Fibroblast of villous mesenchyme (primary cell): ENCODE data around the gene IGIP. TPM values are rescaled to one million over a fixed set of nuclear protein-coding genes. Genes with fewer than 3 reads are reported as not detected.
A peak's percentile ranks its signal among the peaks of the same experiment; 100 is the strongest.

Experiments
- DNase-seq: peaks from one replicate; pipeline ENCODE4 v3.0.0-alpha.2; 2010; ENCODE audit warnings: low read depth
- H3K4me3 ChIP-seq: 2 replicates; pipeline ENCODE4 v1.5.1; 2011; ENCODE audit warnings: low read depth, mild to moderate bottlenecking, low read length
- CTCF ChIP-seq: IDR thresholded peaks from 2 replicates; pipeline ENCODE4 v1.5.1; 2012; ENCODE audit warnings: low read depth, mild to moderate bottlenecking, low read length; ENCODE audit not compliant: insufficient read depth
- total RNA-seq: library from RNA; depleted of rRNA; stranded (reverse); fragments of >200 nt; gene quantifications from 2 replicates; pipeline ENCODE4 v1.2.3, GENCODE V29; 2012

The IGIP gene
- total RNA-seq, 1 donor = 7.8 TPM

GRCh38 chr5:140090251-140090650 is 35.5 kb upstream of the IGIP start:
- no peak for TF ChIP-seq CTCF
- no peak overlapping the region for H3K4me3 ChIP-seq
- DNase-seq = no peak

DNA sequence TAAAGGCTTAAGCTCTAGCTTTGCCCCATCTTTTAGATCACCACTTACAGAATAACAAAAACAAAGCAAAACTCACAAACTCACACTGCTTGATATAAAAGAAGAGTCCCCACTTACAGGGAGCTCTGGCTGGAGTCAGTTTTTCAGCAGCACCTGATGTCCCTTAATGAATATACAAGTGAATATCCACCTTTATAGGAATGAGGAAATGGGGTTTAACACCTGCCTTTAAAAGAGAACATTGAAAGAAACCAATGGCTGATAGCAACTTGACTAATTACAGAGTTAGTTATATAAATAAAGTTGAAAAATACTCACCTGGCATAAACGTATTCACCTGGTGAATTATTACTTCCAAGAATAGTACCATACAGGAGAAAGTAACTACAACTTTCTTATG is 32.6 kb upstream of the IGIP start:
- DNase-seq = no peak
- no peak overlapping the region for H3K4me3 ChIP-seq
- no peak for TF ChIP-seq CTCF

DNA sequence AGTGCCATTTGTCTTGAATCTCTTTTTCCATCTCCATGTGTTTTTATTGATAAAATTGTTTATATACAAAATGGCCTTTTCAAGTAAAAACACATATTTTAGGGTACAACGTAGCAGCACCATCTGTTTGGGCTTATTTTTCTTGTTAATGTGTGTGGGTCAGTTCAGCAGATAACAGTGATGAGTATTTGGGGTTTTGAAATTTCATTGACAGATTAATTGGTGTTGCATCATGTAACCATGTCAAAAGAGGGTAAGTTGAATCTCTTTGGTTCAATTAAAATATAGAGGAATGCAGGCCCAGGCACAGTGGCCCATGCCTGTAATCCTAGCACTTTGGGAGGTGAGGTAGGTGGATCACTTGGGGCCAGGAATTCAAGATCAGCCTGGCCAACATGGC is 31.9 kb upstream of the IGIP start:
- TF ChIP-seq CTCF = no peak
- H3K4me3 ChIP-seq = no peak overlapping the region
- peak; percentile 42 for DNase-seq

GRCh38 chr5:140094889-140095288 is 30.8 kb upstream of the IGIP start:
- no peak for TF ChIP-seq CTCF
- DNase-seq = no peak
- no peak overlapping the region for H3K4me3 ChIP-seq

- H3K4me3 ChIP-seq = no peak overlapping the region
- no peak for TF ChIP-seq CTCF
- no peak for DNase-seq
These were observed 24.6 kb upstream of the IGIP start for GRCh38 chr5:140101179-140101578.

DNA sequence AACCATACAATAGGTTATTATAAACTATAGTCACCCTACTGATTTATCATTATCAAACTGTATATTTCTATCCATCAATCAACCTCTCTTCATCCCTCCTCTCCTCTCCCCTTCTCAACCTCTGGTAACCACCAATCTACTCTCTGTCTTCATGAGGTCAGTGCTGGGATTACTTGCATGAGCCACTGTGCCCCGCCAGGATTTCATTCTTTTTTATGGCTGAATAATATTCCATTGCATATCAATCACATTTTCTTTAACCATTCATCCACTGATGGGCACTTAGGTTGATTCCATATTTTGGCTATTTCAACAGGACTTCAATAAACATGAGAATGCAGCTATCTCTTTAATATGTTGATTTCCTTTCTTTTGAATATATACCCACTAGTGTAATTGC is 22.6 kb upstream of the IGIP start:
- no peak for TF ChIP-seq CTCF
- DNase-seq = no peak
- no peak overlapping the region for H3K4me3 ChIP-seq

DNA sequence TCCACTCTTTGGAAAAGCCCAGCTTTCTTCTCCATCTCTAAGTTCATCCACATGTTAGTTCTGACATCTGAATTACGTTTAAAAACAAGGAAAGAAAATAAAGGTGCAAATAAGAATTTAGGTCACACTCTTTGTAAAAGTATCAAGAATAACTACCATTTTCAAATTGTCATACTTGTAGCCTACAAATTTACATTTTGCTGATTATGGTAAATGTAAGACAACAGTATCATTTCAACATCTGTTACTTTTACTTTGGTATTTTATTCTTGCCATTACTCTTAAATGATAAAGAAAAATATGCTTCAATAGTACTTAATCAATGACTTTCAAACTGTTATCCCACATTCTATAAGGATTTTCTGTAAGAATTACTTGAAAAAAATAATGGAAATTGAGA is 21.6 kb upstream of the IGIP start:
- no peak overlapping the region for H3K4me3 ChIP-seq
- no peak for DNase-seq
- TF ChIP-seq CTCF = no peak
